ENCODE data around the gene RPL36.
"Not testable (repeated sequence)": the region's sequence is repeated elsewhere in the genome, so short reads cannot be mapped to it uniquely, and the experiment has no call there.

RPL36 gene

GRCh38 chr19:5674714-5675113, 15.4 kb upstream of the RPL36 start:
- no peak for DNase-seq (ENCODE audit: low read depth in 3 of 3)

GRCh38 chr19:5676105-5676771, 13.9 kb upstream of the RPL36 start:
- no peak for DNase-seq (ENCODE audit: low read depth in 3 of 3)

GRCh38 chr19:5676772-5677105, 13.4 kb upstream of the RPL36 start:
- no peak for DNase-seq (ENCODE audit: low read depth in 3 of 3)

- no peak for DNase-seq (ENCODE audit: low read depth in 3 of 3)
Observed at GRCh38 chr19:5677136-5677535, 13.0 kb upstream of the RPL36 start.

- no peak for DNase-seq (ENCODE audit: low read depth in 3 of 3)
Observed at GRCh38 chr19:5677580-5677979, 12.5 kb upstream of the RPL36 start.

GRCh38 chr19:5678071-5678718, 11.9 kb upstream of the RPL36 start:
- no peak for DNase-seq (ENCODE audit: low read depth in 3 of 3)

- DNase-seq (ENCODE audit: low read depth in 3 of 3): no peak
Observed at GRCh38 chr19:5679289-5680083, 10.6 kb upstream of the RPL36 start.

GRCh38 chr19:5680084-5680436, 10.0 kb upstream of the RPL36 start:
- DNase-seq (ENCODE audit: low read depth in 3 of 3): no peak

GRCh38 chr19:5680437-5681368, 9.4 kb upstream of the RPL36 start, which contains the start of the genes HSD11B1L and MICOS13:
Gene HSD11B1L (plus strand): TSS chr19:5681027. CDS start chr19:5684833, 3,806 bp downstream.
Gene MICOS13 (minus strand): TSS chr19:5680516. CDS start chr19:5680486, 30 bp downstream.
- peak; percentile 91 to 97 (median 97) for DNase-seq (ENCODE audit: low read depth in 3 of 3)

- no peak for DNase-seq (ENCODE audit: low read depth in 3 of 3)
Observed at GRCh38 chr19:5681391-5682106, 8.5 kb upstream of the RPL36 start.

- DNase-seq (ENCODE audit: low read depth in 3 of 3): no peak
Observed at GRCh38 chr19:5682107-5682482, 8.0 kb upstream of the RPL36 start.

- DNase-seq (ENCODE audit: low read depth in 3 of 3): no peak
Observed at GRCh38 chr19:5683177-5683886, 6.8 kb upstream of the RPL36 start.

GRCh38 chr19:5684694-5685430, 5.2 kb upstream of the RPL36 start:
- no peak for DNase-seq (ENCODE audit: low read depth in 3 of 3)

GRCh38 chr19:5686326-5686646, 3.8 kb upstream of the RPL36 start:
- no peak for DNase-seq (ENCODE audit: low read depth in 3 of 3)

- peak; percentile 98 to 100 (median 100) for DNase-seq (ENCODE audit: low read depth in 3 of 3)
Observed at GRCh38 chr19:5686647-5687359, 3.3 kb upstream of the RPL36 start.

GRCh38 chr19:5687360-5688198, 2.5 kb upstream of the RPL36 start:
- no peak for DNase-seq (ENCODE audit: low read depth in 3 of 3)

GRCh38 chr19:5688262-5688881, 1.7 kb upstream of the RPL36 start:
- DNase-seq (ENCODE audit: low read depth in 3 of 3): not testable (repeated sequence)
